T-helper 1 cell (primary cell): ENCODE results near the gene OVOL1.
"Not testable (repeated sequence)": the region's sequence is repeated elsewhere in the genome, so short reads cannot be mapped to it uniquely, and the experiment has no call there.

Experiments used
- DNase-seq, 5 donors: peaks; one replicate each; pipeline ENCODE4 v3.0.0-alpha.2; 2012 to 2020
- total RNA-seq, 4 donors: gene quantifications; one replicate each; lab custom pipeline; 2026; lab: John Stamatoyannopoulos, UW

Gene OVOL1
- total RNA-seq: 0.91 to 2.3 (median 1.3) reads per million in 4 donors

DNA sequence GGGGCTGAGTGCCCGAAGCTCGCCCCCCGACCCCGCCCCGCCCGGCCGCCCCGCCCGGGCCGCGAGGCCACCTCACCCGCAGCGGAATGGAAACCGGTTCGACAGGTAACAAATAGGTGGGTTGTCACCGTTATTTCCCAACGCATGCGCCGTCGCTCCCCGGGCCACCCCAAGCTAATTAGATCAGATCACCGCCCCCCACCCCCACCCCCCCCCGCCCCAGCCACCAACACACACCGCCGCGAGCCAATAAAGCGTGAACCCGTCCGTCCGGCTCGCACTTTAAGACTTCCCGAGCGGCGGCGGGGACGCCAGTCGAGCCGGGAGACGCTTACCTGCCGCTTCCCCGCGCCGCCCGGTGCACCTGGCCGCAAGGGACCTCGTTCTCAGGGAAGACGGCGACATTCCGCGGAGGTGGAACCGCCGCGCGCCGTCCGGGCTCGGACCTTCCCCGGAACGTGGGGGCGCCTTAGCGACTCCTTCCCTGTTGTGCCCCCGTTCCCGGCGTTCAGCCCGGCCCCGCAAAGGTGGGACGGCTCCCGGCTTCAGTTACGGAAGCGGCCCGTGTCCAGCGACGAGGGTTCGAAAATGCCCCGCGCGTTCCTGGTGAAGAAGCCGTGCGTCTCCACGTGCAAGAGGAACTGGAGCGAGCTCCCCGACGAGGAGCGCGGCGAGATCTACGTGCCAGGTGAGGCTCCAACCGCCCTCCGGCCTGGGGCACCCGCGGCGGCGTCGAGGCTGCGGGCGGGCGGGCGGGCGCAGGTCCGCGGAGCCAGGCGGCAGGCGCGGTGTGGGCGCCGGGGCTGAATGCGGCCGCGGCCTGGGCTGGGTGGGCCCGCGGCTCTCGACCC lies at the start of gene OVOL1:
Gene OVOL1, plus strand, starts transcription at position 278 of the 851 bp plus-strand sequence. Its CDS starts 311 bp downstream, at position 589.
- peak in 1 of 5 donors; percentile 18 for DNase-seq

DNA sequence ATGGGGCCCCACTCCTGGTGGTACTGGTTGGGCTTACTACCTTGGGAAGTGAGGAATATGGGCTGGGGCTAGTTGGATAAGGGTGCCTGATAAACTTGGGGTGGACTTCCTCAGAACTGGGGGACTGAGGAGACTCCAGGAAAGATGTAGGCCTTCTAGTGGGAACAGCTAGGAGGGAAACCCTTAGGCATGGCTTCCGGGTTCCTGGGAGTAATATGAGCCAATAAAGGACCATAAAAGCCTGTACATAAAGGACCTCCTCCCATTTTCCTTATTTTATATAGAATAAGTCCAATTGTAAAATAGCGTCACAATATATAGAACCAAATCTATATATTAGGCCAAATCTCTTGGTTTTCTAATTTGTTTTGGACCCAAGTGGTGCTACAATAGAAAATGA lies 47.8 kb upstream of the OVOL1 start:
- no peak for DNase-seq

GRCh38 chr11:65741185-65741584 lies 45.7 kb upstream of the OVOL1 start:
- no peak for DNase-seq

DNA sequence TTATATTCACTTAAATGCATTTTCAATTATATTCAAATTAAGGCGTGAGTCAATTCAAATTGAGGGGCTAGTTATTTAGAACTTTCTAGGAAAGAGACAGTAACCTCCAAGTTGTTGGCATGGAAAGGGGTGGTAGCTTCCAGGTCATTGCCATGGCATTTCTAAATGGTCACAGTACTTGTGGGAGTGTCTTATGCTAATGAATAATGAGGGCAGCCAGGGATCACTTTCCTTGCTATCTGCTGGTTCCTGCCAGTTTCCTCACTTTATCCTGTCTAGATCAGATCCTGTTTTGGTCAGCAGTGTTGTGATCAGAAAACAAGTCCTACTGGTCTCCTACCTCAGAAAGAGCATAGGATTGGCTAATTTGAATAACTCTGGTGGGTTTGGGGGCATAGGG lies 44.5 kb upstream of the OVOL1 start:
- DNase-seq: no peak

GRCh38 chr11:65743681-65744025 lies 43.2 kb upstream of the OVOL1 start:
- DNase-seq: no peak

DNA sequence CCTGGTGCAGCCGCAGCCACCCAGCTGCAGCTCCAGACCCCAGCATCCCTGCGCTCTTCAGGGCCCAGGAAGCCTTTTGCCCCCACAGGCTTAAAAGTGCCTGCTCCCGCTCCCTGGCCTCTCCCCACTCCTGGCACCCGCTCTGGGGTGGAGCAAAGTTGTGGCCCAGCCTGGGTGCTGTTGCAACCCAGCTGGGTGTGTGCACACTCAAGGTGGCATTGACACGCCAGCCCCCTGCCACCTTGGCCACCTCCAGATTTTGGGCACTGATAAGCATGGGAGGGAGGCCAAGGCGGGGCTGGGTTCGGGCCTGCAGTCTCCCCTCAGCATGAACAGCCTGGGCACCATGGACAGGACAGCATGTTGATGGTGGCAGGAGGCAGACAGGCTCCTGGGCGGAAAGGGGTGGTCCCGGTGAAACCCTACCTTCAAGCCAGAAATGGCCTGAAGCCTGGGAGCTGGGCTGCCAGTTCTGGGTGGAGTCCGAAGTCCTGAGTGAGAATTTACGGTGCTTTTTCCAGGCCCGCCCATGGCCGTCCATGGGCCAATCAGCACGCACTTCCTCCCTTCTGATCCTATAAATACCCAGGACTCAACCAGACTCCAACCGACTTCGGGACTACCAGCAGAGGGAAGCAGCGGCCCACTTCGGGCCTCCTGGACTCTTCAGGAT lies 42.7 kb upstream of the OVOL1 start:
- no peak for DNase-seq

GRCh38 chr11:65744699-65745042 lies 42.2 kb upstream of the OVOL1 start:
- DNase-seq: no peak

GRCh38 chr11:65745049-65745448 lies 41.8 kb upstream of the OVOL1 start:
- DNase-seq: no peak

DNA sequence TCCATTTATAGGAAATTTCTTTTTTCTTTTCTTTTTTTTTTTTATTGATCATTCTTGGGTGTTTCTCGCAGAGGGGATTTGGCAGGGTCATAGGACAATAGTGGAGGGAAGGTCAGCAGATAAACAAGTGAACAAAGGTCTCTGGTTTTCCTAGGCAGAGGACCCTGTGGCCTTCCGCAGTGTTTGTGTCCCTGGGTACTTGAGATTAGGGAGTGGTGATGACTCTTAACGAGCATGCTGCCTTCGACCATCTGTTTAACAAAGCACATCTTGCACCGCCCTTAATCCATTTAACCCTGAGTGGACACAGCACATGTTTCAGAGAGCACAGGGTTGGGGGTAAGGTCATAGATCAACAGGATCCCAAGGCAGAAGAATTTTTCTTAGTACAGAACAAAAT lies 24.7 kb upstream of the OVOL1 start:
- not testable (repeated sequence) for DNase-seq

DNA sequence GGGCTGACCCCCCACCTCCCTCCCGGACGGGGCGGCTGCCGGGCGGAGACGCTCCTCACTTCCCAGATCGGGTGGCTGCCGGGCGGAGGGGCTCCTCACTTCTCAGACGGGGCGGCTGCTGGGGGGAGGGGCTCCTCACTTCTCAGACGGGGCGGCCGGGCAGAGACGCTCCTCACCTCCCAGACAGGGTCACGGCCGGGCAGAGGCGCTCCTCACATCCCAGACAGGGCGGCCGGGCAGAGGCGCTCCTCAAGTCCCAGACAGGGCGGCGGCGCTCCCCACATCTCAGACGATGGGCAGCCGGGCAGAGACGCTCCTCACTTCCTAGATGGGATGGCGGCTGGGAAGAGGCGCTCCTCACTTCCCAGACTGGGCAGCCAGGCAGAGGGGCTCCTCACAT lies 24.0 kb upstream of the OVOL1 start:
- DNase-seq: not testable (repeated sequence)

GRCh38 chr11:65764434-65764833 lies 22.4 kb upstream of the OVOL1 start:
- DNase-seq: no peak

DNA sequence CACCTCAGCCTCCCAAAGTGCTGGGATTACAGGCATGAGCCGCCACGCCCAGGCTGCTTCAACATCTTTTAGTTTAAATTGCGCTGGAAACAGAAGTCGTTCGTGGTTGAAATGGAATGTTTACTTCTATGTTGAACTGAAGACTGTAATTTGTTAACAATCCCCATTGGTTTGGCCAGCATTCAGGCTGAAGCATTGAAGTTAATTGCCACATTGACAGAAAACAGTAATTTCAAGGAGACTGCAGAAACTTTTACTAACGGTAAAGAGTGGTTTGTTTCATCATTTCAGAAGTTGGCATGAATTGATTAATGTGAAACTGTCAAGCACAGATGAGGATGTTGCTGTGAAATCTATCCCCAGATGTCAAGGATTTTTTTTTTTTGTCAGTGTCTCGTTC lies 20.3 kb upstream of the OVOL1 start:
- DNase-seq: no peak

- no peak for DNase-seq
These were observed 19.5 kb upstream of the OVOL1 start for GRCh38 chr11:65767406-65767805.

DNA sequence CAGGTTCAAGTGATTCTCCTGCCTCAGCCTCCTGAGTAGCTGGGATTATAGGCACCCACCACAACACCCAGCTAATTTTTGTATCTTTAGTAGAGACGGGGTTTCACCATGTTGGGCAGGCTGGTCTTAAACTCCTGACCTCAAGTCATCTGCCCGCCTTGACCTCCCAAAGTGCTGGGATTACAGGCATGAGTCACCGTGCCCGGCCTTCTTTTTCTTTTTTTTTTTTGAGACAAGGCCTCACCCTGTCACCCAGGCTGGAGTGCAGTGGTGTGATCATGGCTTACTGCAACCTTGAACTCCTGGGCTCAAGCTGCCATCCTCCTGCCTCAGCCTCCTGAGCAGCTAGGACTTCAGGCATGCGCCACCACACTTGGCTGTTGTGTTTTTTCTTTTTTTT lies 19.1 kb upstream of the OVOL1 start:
- not testable (repeated sequence) for DNase-seq

GRCh38 chr11:65770951-65771567 lies 15.8 kb upstream of the OVOL1 start:
- DNase-seq: no peak

- no peak for DNase-seq
These were observed 15.2 kb upstream of the OVOL1 start for GRCh38 chr11:65771589-65772112.

GRCh38 chr11:65773784-65774411 lies 13.0 kb upstream of the OVOL1 start:
- DNase-seq: no peak

DNA sequence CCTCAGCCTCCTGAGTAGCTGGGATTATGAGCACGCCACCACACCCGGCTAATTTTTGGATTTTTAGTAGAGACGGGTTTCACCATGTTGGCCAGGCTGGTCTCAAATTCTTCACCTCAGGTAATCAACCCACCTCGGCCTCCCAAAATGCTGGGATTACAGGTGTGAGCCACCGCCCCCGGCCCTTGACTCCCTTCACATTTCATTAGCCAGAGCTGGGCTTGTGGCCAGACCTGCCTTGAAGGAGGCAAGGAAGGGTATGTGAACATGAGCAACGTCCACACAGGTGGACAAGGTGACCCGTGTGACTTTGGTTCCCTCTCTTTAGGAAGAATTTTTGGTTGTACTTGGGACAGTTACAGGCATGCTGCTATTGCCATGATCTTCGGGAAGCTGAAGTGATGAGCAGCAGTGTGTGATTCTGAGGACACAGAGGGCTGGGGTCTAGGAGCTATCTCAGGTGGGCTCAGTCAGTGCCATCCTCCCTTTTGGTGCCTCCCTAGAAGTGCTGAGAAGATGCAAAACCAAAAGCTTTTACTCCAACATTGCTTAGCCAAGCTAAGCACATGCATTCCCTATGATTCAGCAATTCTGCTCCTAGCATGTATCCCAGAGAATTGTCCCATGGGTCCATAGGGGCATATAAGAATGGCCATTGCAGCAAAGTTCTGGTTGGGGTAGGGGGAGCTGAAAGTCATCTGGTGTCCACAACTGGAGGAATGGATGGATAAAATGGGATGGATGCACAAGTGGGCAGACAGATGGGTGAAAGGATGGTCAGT lies 12.1 kb upstream of the OVOL1 start:
- DNase-seq: no peak

DNA sequence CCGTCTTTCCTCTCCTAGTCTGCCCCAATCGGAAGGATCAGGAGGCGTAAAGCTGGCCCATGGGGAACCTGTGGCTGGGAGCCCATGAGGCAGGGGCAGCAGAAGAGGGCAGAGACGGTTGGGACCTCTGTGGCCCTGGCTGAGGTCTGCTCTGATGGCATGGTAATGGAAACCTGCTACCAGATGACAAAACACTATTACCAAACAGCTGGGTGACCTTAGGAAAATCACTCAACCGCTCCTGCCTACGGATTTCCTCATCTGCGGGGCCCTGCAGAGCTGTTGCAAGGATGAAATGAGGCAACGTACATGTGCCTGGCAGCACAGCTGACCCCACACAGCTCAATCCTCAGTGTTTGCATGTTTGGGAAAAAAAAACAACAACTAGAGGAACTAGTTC lies 10.7 kb upstream of the OVOL1 start:
- DNase-seq: no peak

DNA sequence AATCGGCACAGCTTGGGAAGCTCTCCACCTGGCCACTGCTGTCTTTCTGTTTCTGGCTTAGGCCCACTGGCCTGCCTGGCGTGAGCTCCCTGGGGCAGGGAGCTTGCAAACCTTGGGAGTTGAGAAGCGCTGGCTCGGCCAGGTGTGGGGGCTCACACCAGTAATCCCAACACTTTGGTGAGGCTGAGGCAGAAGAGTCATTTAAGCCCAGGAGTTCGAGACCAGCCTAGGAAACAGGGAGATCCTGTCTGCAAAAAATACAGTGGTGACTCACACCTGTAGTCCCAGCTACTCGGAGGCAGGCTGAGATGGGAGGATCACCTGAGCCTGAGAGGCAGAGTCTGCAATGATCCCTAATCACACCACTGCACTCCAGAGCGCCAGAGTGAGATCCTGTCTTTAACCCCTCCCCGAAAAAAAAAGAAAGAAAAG lies 10.1 kb upstream of the OVOL1 start:
- DNase-seq: no peak

DNA sequence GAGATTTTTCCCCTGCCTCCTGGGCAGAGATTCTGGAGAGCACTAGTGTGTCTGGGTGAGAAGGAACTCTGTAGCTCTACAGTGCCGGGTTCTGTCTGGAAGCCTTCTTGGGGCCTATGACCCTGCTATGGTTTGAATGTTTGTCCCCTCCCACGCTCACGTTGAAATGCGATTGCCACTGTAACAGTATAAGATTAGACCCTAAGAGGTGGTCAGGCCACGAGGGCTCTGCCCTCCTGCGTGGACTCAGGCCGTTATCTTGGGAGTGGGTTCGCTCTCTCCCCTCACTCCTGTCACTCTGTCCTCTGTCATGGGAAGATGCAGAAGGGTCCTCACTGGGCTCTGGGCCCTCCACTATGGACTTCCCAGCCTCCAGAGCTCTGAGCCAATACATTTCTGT lies 9.6 kb upstream of the OVOL1 start:
- no peak for DNase-seq

GRCh38 chr11:65777821-65778361 lies 9.0 kb upstream of the OVOL1 start:
- DNase-seq: no peak
